Esophagus squamous epithelium (tissue), 4 donors: ENCODE measurements around the gene SUV39H2.

Experiments
- POLR2A ChIP-seq, 4 donors: fragments of 450-650 bp; IDR thresholded peaks; one replicate each; pipeline ENCODE4 v1.6.1; 2017; ENCODE audit warnings: antibody characterized with exemption in 4 of 4, mild to moderate bottlenecking in 4 of 4, moderate library complexity in 3 of 4
- TF ChIP-seq, protein P1 (sequence below), 6 experiments: fragments of 450-650 bp in 4 of 6; fragments of 200-600 bp in 2 of 6; sonication (generic) in 2 of 6; IDR thresholded peaks; one replicate each; pipeline ENCODE4 v1.5.1; 2016 to 2019; ENCODE audit warnings: antibody characterized with exemption in 6 of 6, mild to moderate bottlenecking in 4 of 6, moderate library complexity in 4 of 6

DNA sequence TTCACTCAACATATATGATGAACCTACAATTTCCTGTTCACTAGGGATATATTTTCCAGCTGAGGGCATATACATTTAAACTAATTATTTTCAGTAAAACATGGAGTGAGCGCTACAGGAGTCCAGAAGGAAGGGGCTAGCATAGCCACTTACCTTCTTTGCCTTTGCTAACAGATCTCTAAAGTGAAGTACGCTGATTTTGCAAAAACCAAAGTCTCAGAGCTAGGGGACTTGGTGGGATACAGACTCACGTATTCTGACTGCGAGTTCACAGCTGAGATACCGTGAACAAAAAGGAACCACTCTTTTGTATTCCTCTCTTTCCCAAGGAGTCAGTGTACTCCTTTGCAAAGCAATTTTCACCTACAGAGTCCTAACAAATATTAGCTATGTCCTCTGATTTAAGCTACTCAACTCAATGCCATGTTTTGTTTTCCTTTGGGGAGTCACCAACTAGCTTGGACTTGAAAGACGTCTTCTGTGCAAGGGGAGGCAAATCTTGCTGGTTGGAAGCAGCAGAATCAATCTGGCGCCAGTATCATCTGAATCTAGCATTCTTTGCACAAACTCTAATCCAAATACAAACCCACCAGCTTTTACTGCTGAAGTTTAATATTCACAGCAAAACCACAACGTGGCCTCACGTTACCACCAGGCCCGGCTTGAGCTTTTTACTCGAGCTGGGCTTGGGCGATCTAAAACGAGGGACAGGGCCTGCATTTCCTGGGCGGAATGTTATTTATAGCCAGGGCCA is 41.5 kb upstream of the SUV39H2 start:
- TF ChIP-seq, protein P1, sequence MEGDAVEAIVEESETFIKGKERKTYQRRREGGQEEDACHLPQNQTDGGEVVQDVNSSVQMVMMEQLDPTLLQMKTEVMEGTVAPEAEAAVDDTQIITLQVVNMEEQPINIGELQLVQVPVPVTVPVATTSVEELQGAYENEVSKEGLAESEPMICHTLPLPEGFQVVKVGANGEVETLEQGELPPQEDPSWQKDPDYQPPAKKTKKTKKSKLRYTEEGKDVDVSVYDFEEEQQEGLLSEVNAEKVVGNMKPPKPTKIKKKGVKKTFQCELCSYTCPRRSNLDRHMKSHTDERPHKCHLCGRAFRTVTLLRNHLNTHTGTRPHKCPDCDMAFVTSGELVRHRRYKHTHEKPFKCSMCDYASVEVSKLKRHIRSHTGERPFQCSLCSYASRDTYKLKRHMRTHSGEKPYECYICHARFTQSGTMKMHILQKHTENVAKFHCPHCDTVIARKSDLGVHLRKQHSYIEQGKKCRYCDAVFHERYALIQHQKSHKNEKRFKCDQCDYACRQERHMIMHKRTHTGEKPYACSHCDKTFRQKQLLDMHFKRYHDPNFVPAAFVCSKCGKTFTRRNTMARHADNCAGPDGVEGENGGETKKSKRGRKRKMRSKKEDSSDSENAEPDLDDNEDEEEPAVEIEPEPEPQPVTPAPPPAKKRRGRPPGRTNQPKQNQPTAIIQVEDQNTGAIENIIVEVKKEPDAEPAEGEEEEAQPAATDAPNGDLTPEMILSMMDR (IDR thresholded peaks at IDR 0.05) = no peak
- no peak for TF ChIP-seq POLR2A (IDR thresholded peaks at IDR 0.05)
